Measurements from ENCODE around the gene KLHDC3. TPM values are rescaled to one million over a fixed set of nuclear protein-coding genes. Genes with fewer than 3 reads are reported as not detected.

The KLHDC3 gene
- total and polyA plus RNA-seq, 2 of the 13 experiments (the other 11 are each of a cell fraction or from before 2014, with no cell fraction given), result 78.3 to 91.5 TPM

GRCh38 chr6:43009124-43009523, 4.9 kb upstream of the KLHDC3 start (continued):
- TF ChIP-seq, protein P1, sequence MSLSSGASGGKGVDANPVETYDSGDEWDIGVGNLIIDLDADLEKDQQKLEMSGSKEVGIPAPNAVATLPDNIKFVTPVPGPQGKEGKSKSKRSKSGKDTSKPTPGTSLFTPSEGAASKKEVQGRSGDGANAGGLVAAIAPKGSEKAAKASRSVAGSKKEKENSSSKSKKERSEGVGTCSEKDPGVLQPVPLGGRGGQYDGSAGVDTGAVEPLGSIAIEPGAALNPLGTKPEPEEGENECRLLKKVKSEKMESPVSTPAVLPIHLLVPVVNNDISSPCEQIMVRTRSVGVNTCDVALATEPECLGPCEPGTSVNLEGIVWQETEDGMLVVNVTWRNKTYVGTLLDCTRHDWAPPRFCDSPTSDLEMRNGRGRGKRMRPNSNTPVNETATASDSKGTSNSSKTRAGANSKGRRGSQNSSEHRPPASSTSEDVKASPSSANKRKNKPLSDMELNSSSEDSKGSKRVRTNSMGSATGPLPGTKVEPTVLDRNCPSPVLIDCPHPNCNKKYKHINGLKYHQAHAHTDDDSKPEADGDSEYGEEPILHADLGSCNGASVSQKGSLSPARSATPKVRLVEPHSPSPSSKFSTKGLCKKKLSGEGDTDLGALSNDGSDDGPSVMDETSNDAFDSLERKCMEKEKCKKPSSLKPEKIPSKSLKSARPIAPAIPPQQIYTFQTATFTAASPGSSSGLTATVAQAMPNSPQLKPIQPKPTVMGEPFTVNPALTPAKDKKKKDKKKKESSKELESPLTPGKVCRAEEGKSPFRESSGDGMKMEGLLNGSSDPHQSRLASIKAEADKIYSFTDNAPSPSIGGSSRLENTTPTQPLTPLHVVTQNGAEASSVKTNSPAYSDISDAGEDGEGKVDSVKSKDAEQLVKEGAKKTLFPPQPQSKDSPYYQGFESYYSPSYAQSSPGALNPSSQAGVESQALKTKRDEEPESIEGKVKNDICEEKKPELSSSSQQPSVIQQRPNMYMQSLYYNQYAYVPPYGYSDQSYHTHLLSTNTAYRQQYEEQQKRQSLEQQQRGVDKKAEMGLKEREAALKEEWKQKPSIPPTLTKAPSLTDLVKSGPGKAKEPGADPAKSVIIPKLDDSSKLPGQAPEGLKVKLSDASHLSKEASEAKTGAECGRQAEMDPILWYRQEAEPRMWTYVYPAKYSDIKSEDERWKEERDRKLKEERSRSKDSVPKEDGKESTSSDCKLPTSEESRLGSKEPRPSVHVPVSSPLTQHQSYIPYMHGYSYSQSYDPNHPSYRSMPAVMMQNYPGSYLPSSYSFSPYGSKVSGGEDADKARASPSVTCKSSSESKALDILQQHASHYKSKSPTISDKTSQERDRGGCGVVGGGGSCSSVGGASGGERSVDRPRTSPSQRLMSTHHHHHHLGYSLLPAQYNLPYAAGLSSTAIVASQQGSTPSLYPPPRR (CRISPR knock-in tag; IDR thresholded peaks at IDR 0.05; ENCODE audit: borderline replicate concordance), result no peak
- TF ChIP-seq ZNF263 (CRISPR knock-in tag; IDR thresholded peaks at IDR 0.05) (peak; percentile 75), ZNF615 (CRISPR knock-in tag; IDR thresholded peaks at IDR 0.05; ENCODE audit: borderline replicate concordance) (0 out of 2 replicates have a peak, but pooled peaks have one; percentile 44), ZNF260 (CRISPR knock-in tag; IDR thresholded peaks at IDR 0.05; ENCODE audit: borderline replicate concordance, low read depth) (no peak), FLYWCH1 (CRISPR knock-in tag; IDR thresholded peaks at IDR 0.05) (no peak), SP140L (CRISPR knock-in tag; IDR thresholded peaks at IDR 0.05; ENCODE audit: borderline replicate concordance) (no peak), KAT8 (CRISPR knock-in tag; IDR thresholded peaks at IDR 0.05) (no peak), SMC3 (IDR thresholded peaks at IDR 0.05; ENCODE audit: low read length) (peak; percentile 88), RAD21 (CRISPR knock-in tag; IDR thresholded peaks at IDR 0.05) (peak; percentile 49; the same call in 1 of the 2 replicates), GATAD1 (CRISPR knock-in tag; IDR thresholded peaks at IDR 0.05) (no peak), STAG1 (CRISPR knock-in tag; IDR thresholded peaks at IDR 0.05) (peak; percentile 75)
- TF ChIP-seq, protein P2, sequence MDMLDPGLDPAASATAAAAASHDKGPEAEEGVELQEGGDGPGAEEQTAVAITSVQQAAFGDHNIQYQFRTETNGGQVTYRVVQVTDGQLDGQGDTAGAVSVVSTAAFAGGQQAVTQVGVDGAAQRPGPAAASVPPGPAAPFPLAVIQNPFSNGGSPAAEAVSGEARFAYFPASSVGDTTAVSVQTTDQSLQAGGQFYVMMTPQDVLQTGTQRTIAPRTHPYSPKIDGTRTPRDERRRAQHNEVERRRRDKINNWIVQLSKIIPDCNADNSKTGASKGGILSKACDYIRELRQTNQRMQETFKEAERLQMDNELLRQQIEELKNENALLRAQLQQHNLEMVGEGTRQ (IDR thresholded peaks at IDR 0.05; ENCODE audit: low read depth, low read length), result no peak
- TF ChIP-seq, protein P2 (CRISPR knock-in tag; IDR thresholded peaks at IDR 0.05; ENCODE audit: borderline replicate concordance), result no peak
